ENCODE results near the gene PLA2G1B. TPM values are rescaled to one million over a fixed set of nuclear protein-coding genes. Genes with fewer than 3 reads are reported as not detected.

The PLA2G1B gene
- total and polyA plus RNA-seq, 2 of the 13 experiments (the other 11 are each of a cell fraction or from before 2014, with no cell fraction given) = 0.33 to 1.4 TPM

- TF ChIP-seq, protein P1, sequence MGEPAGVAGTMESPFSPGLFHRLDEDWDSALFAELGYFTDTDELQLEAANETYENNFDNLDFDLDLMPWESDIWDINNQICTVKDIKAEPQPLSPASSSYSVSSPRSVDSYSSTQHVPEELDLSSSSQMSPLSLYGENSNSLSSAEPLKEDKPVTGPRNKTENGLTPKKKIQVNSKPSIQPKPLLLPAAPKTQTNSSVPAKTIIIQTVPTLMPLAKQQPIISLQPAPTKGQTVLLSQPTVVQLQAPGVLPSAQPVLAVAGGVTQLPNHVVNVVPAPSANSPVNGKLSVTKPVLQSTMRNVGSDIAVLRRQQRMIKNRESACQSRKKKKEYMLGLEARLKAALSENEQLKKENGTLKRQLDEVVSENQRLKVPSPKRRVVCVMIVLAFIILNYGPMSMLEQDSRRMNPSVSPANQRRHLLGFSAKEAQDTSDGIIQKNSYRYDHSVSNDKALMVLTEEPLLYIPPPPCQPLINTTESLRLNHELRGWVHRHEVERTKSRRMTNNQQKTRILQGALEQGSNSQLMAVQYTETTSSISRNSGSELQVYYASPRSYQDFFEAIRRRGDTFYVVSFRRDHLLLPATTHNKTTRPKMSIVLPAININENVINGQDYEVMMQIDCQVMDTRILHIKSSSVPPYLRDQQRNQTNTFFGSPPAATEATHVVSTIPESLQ (CRISPR knock-in tag; conservative IDR thresholded peaks at IDR 0.05) = no peak
- 0 out of 2 replicates have a peak, but pooled peaks have one; percentile 48 for TF ChIP-seq ZNF782 (CRISPR knock-in tag; IDR thresholded peaks at IDR 0.05; ENCODE audit: borderline replicate concordance)
- TF ChIP-seq ZBTB42 (CRISPR knock-in tag; IDR thresholded peaks at IDR 0.05) = no peak
- 0 out of 2 replicates have a peak, but pooled peaks have one; percentile 79 for TF ChIP-seq CCDC6 (CRISPR knock-in tag; IDR thresholded peaks at IDR 0.05)
- TF ChIP-seq, protein P2, sequence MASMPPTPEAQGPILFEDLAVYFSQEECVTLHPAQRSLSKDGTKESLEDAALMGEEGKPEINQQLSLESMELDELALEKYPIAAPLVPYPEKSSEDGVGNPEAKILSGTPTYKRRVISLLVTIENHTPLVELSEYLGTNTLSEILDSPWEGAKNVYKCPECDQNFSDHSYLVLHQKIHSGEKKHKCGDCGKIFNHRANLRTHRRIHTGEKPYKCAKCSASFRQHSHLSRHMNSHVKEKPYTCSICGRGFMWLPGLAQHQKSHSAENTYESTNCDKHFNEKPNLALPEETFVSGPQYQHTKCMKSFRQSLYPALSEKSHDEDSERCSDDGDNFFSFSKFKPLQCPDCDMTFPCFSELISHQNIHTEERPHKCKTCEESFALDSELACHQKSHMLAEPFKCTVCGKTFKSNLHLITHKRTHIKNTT (CRISPR knock-in tag; IDR thresholded peaks at IDR 0.05) = no peak
- no peak for TF ChIP-seq MATR3 (CRISPR knock-in tag; IDR thresholded peaks at IDR 0.05)
- TF ChIP-seq ZNF274 (CRISPR knock-in tag; IDR thresholded peaks at IDR 0.05) = no peak
- 0 out of 2 replicates have a peak, but pooled peaks have one; percentile 58 for TF ChIP-seq ZBTB7B (CRISPR knock-in tag; IDR thresholded peaks at IDR 0.05)
- TF ChIP-seq MYC (CRISPR knock-in tag; IDR thresholded peaks at IDR 0.05; ENCODE audit: borderline replicate concordance) = peak; percentile 56
- TF ChIP-seq, protein P3, sequence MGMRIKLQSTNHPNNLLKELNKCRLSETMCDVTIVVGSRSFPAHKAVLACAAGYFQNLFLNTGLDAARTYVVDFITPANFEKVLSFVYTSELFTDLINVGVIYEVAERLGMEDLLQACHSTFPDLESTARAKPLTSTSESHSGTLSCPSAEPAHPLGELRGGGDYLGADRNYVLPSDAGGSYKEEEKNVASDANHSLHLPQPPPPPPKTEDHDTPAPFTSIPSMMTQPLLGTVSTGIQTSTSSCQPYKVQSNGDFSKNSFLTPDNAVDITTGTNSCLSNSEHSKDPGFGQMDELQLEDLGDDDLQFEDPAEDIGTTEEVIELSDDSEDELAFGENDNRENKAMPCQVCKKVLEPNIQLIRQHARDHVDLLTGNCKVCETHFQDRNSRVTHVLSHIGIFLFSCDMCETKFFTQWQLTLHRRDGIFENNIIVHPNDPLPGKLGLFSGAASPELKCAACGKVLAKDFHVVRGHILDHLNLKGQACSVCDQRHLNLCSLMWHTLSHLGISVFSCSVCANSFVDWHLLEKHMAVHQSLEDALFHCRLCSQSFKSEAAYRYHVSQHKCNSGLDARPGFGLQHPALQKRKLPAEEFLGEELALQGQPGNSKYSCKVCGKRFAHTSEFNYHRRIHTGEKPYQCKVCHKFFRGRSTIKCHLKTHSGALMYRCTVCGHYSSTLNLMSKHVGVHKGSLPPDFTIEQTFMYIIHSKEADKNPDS (CRISPR knock-in tag; IDR thresholded peaks at IDR 0.05) = no peak
- no peak for TF ChIP-seq ZNF12 (CRISPR knock-in tag; IDR thresholded peaks at IDR 0.05)
- TF ChIP-seq RFX3 (CRISPR knock-in tag; IDR thresholded peaks at IDR 0.05) = no peak
- TF ChIP-seq ZBTB40 (IDR thresholded peaks at IDR 0.05) = no peak
- TF ChIP-seq ZBTB40 (CRISPR knock-in tag; IDR thresholded peaks at IDR 0.05) = peak; percentile 64; the same call in 1 of the 2 replicates
Measured at GRCh38 chr12:120317224-120318105, 10.1 kb downstream of the PLA2G1B start (continued).
